Caco-2 (cell line): ENCODE results near the gene GAREM1. TPM values are rescaled to one million over a fixed set of nuclear protein-coding genes. Genes with fewer than 3 reads are reported as not detected.

ENCODE experiments used
- BruUV-seq: library from RNA; stranded (reverse); fragments of 400-500 nt; replicated peaks from 2 replicates; lab custom pipeline; 2021; lab: Mats Ljungman, UMichigan
- CTCF ChIA-PET: fragments of 300-600 bp; sonication (Branson Sonifier 250); formaldehyde crosslinking; loops from one replicate; lab custom pipeline; 2022; ENCODE audit warnings: antibody characterized with exemption; lab: Charles Lee
- POLR2A ChIA-PET: fragments of 300-600 bp; sonication (Branson Sonifier 250); formaldehyde crosslinking; loops from one replicate; lab custom pipeline; 2022; ENCODE audit warnings: antibody characterized with exemption; lab: Charles Lee
- DNase-seq, 2 experiments: peaks; one replicate each; pipeline versions ENCODE4 v3.0.0 to v3.0.0-alpha.2; 2020 to 2022
- H3K27me3 ChIP-seq: replicated peaks from 2 replicates; pipeline ENCODE4 v1.6.0; 2011; ENCODE audit warnings: low read length; ENCODE audit not compliant: control insufficient read depth, insufficient read depth
- H3K36me3 ChIP-seq: 2 replicates; pipeline ENCODE4 v1.5.1; 2011; ENCODE audit warnings: low read length; ENCODE audit not compliant: control insufficient read depth, insufficient read depth
- H3K4me1 ChIP-seq: fragments of 250-450 bp; sonication (Bioruptor Pico); 2 replicates; pipeline ENCODE4 v1.5.1; 2020; ENCODE audit warnings: mild to moderate bottlenecking
- H3K4me3 ChIP-seq: 2 replicates; pipeline ENCODE4 v1.5.1; 2011; ENCODE audit warnings: low read depth, mild to moderate bottlenecking, control low read depth, low read length
- H3K9me3 ChIP-seq: fragments of 250-450 bp; sonication (Bioruptor Pico); 2 replicates; pipeline ENCODE4 v1.5.1; 2020; ENCODE audit warnings: mild to moderate bottlenecking, moderate library complexity
- H3K27ac Mint-ChIP-seq: one replicate; pipeline ENCODE4 v1.8.0; 2022; ENCODE audit warnings: mixed read lengths; ENCODE audit not compliant: unreplicated experiment
- H3K27me3 Mint-ChIP-seq: one replicate; pipeline ENCODE4 v1.8.0; 2022; ENCODE audit warnings: mixed read lengths; ENCODE audit not compliant: insufficient read depth, unreplicated experiment
- H3K36me3 Mint-ChIP-seq: one replicate; pipeline ENCODE4 v1.8.0; 2022; ENCODE audit warnings: mild to moderate bottlenecking, mixed read lengths; ENCODE audit not compliant: insufficient read depth, unreplicated experiment
- H3K4me1 Mint-ChIP-seq: one replicate; pipeline ENCODE4 v1.8.0; 2022; ENCODE audit warnings: low read depth, mixed read lengths; ENCODE audit not compliant: unreplicated experiment
- H3K4me3 Mint-ChIP-seq: one replicate; pipeline ENCODE4 v1.8.0; 2022; ENCODE audit warnings: mild to moderate bottlenecking, moderate library complexity, mixed read lengths; ENCODE audit not compliant: unreplicated experiment
- H3K9me3 Mint-ChIP-seq: one replicate; pipeline ENCODE4 v1.8.0; 2022; ENCODE audit warnings: mixed read lengths; ENCODE audit not compliant: unreplicated experiment
- intact Hi-C: fragments of 100-400 bp; cut with micrococcal nuclease; formaldehyde crosslinking; loops from one replicate; pipeline ENCODE4 v1.10.0; 2022; ENCODE audit not compliant: unreplicated experiment
- total RNA-seq: library from RNA; stranded (reverse); gene quantifications from 2 replicates; pipeline ENCODE4 v1.2.3, GENCODE V29; 2022
- TF ChIP-seq, protein P1 (sequence below), 2 experiments: fragments of 200-600 bp in 1 of 2; IDR thresholded peaks; 1 replicate in 1 of 2; 2 replicates in 1 of 2; pipeline versions ENCODE4 v1.5.1 to v1.8.0; 2011 to 2022; ENCODE audit warnings: antibody characterized with exemption in 1 of 2, control low read depth in 1 of 2, inconsistent platforms in 1 of 2, low read depth in 1 of 2, low read length in 1 of 2, mild to moderate bottlenecking in 1 of 2, moderate library complexity in 1 of 2; ENCODE audit not compliant: insufficient read depth in 1 of 2, severe bottlenecking in 1 of 2, unreplicated experiment in 1 of 2

GAREM1 gene
- total RNA-seq, 1 experiment from 2014 or later = 0.50 TPM

DNA sequence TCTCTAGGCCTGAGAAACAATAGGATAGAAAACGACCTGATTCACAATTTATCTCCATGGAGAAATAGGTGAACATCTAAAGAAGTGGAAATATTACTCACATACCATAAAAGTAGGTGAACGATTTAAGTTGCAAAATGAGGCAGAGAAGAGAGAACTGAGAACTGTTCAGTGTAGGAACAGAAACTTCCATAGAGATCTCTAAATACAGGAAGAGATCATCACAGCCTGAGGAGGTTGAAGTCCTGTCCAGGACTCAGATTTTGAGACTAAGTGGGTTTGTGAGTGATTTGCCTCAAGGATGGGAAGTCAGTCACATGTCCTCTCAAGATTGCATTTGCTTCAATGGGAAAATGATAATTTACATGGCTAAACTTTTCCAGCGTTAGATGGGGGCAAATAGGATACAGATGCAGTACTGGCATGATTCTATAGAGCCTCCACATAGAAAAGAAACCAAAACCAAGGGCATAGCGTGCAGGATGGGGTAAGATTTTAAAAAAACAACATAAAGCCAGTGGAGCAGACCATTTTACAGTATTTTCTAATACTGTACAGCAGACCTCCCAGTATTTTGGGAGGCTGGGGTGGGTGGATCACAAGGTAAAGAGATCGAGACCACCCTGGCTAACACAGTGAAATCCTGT lies 212.0 kb downstream of the GAREM1 start:
- POLR2A ChIA-PET = no interaction called here
- H3K36me3 ChIP-seq = no peaks in the 10 kb centered on the region
- intact Hi-C loops = no loop called here
- TF ChIP-seq, protein P1, sequence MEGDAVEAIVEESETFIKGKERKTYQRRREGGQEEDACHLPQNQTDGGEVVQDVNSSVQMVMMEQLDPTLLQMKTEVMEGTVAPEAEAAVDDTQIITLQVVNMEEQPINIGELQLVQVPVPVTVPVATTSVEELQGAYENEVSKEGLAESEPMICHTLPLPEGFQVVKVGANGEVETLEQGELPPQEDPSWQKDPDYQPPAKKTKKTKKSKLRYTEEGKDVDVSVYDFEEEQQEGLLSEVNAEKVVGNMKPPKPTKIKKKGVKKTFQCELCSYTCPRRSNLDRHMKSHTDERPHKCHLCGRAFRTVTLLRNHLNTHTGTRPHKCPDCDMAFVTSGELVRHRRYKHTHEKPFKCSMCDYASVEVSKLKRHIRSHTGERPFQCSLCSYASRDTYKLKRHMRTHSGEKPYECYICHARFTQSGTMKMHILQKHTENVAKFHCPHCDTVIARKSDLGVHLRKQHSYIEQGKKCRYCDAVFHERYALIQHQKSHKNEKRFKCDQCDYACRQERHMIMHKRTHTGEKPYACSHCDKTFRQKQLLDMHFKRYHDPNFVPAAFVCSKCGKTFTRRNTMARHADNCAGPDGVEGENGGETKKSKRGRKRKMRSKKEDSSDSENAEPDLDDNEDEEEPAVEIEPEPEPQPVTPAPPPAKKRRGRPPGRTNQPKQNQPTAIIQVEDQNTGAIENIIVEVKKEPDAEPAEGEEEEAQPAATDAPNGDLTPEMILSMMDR (IDR thresholded peaks at IDR 0.05; ENCODE audit: insufficient read depth in 1 of 2, low read depth in 1 of 2, low read length in 1 of 2, severe bottlenecking in 1 of 2, unreplicated experiment in 1 of 2) = no peak
- H3K27me3 ChIP-seq = no peaks in the 10 kb centered on the region
- no peak overlapping the region for H3K4me3 ChIP-seq
- Mint-ChIP-seq H3K4me1 (peaks cover 6% of the 10 kb centered on the region), H3K9me3 (no peaks in the 10 kb centered on the region), H3K27ac (no peak overlapping the region), H3K36me3 (no peaks in the 10 kb centered on the region), H3K27me3 (no peaks in the 10 kb centered on the region), H3K4me3 (no peak overlapping the region)
- CTCF ChIA-PET = no interaction called here
- BruUV-seq = no TSS peak
- DNase-seq = no peak
- no peaks in the 10 kb centered on the region for H3K9me3 ChIP-seq
- peaks cover 8% of the 10 kb centered on the region; the same call in 1 of the 2 replicates for H3K4me1 ChIP-seq

DNA sequence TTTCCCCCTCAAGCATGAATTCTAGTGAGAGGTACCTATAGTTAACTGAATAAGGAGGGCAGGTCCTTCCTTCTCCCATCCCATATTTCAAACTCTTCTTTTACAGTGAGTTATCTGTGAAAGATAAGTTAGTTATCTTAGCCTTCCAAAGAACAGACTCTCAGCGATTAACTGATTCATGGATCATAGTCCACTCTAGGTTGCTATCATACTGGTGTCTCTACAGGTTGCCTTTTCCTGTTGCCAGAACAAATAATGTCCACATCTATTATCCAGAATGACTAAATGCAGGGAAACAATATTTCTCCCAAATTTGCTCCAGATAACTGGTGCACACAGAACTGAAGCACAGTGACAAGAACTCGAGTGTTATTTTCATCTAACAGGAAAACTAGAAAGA lies 212.5 kb downstream of the GAREM1 start:
- Mint-ChIP-seq H3K9me3 (no peaks in the 10 kb centered on the region), H3K4me1 (peaks cover 6% of the 10 kb centered on the region), H3K36me3 (no peaks in the 10 kb centered on the region), H3K27ac (no peak overlapping the region), H3K27me3 (no peaks in the 10 kb centered on the region), H3K4me3 (no peak overlapping the region)
- no peak overlapping the region for H3K4me3 ChIP-seq
- H3K9me3 ChIP-seq = no peaks in the 10 kb centered on the region
- no peaks in the 10 kb centered on the region for H3K27me3 ChIP-seq
- ChIA-PET POLR2A (no interaction called here), CTCF (no interaction called here)
- BruUV-seq = no TSS peak
- TF ChIP-seq, protein P1 (IDR thresholded peaks at IDR 0.05; ENCODE audit: insufficient read depth in 1 of 2, low read depth in 1 of 2, low read length in 1 of 2, severe bottlenecking in 1 of 2, unreplicated experiment in 1 of 2) = no peak
- H3K4me1 ChIP-seq = peaks cover 8% of the 10 kb centered on the region; the same call in 1 of the 2 replicates
- intact Hi-C loops = no loop called here
- no peaks in the 10 kb centered on the region for H3K36me3 ChIP-seq
- DNase-seq = no peak

DNA sequence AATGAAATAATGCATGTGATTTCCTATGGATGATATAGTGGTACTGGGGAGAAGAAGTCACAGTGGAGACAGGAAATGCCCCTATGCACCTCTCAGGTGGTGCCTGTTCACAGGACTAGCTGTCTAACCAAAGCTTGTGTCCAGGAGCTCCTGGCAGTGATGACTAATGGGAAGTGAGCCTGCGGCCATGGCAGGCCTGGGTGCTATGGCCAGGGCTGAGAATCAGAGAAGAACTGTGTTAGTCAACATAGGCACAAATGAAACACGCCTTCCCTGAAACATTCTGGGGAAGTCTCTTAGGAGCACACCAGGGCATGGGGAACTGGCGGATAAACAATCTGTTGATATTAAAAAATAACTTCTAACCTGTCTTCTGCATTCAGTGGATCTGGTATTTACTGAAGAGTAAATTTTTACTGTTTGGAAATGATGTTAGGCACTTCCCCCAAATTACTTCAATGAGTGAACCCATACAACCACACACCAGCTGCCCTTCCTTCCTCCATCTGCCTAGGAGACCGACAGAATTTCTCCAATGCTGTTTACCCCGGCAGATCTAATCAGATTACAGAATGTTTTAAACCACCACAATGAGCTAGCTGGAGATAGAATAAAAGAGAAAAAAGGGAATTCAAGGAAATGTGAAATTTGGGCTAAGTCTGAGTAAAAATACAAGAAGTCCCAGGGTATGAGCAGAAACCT lies 213.4 kb downstream of the GAREM1 start:
- Histone ChIP-seq H3K4me1 (peaks cover 8% of the 10 kb centered on the region; the same call in 1 of the 2 replicates), H3K27me3 (no peaks in the 10 kb centered on the region), H3K36me3 (no peaks in the 10 kb centered on the region), H3K4me3 (no peak overlapping the region), H3K9me3 (no peaks in the 10 kb centered on the region)
- BruUV-seq = no TSS peak
- H3K27ac Mint-ChIP-seq = no peak overlapping the region
- H3K4me1 Mint-ChIP-seq = peaks cover 6% of the 10 kb centered on the region
- no peaks in the 10 kb centered on the region for H3K36me3 Mint-ChIP-seq
- DNase-seq = no peak
- H3K9me3 Mint-ChIP-seq = no peaks in the 10 kb centered on the region
- intact Hi-C loops = no loop called here
- TF ChIP-seq, protein P1 (IDR thresholded peaks at IDR 0.05; ENCODE audit: insufficient read depth in 1 of 2, low read depth in 1 of 2, low read length in 1 of 2, severe bottlenecking in 1 of 2, unreplicated experiment in 1 of 2) = no peak
- H3K4me3 Mint-ChIP-seq = no peak overlapping the region
- H3K27me3 Mint-ChIP-seq = no peaks in the 10 kb centered on the region
- ChIA-PET POLR2A (no interaction called here), CTCF (no interaction called here)
